HL-60 (cell line): ENCODE results near the gene CABP7.

Experiments used
- CTCF ChIP-seq: IDR thresholded peaks from one replicate; pipeline ENCODE4 v1.5.1; 2011; ENCODE audit warnings: low read length, control low read depth, inconsistent platforms; ENCODE audit not compliant: insufficient read depth
- SPI1 ChIP-seq: IDR thresholded peaks from 2 replicates; pipeline ENCODE4 v1.6.1; 2012; ENCODE audit warnings: low read depth, mild to moderate bottlenecking, borderline replicate concordance

DNA sequence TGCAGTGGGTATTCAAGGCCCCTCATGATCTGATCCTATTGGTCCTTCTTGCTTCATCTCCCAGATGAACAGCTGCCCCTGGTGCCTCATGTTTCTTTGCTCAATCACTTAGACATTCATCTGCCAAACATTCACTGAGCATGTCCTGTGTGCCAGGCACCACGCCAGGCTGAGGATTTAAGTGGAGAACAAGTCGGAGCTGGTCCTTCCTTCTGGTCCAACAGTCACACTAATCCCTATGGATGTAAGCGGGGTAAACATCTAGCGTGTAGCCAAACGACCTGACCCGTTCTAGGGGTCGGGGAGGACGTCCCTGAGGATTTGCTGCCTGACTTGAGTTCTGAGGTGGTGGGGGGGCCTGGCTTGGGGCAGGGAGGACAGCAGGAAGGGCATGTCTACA is 25.1 kb downstream of the CABP7 start:
- TF ChIP-seq CTCF (no peak), SPI1 (no peak)
